CD4-positive, alpha-beta memory T cell (primary cell): ENCODE measurements around the gene FAM131B. TPM values are rescaled to one million over a fixed set of nuclear protein-coding genes. Genes with fewer than 3 reads are reported as not detected.
A peak's percentile ranks its signal among the peaks of the same experiment; 100 is the strongest.

Experiments
- CTCF ChIA-PET: fragments of 350-600 bp; sonication (Branson Sonifier 250); formaldehyde crosslinking; loops from one replicate; lab custom pipeline; 2021; ENCODE audit warnings: inconsistent platforms; ENCODE audit not compliant: partially characterized antibody; lab: Charles Lee
- POLR2A ChIA-PET: fragments of 350-600 bp; sonication (Branson Sonifier 250); formaldehyde crosslinking; loops from one replicate; lab custom pipeline; 2021; ENCODE audit not compliant: partially characterized antibody; lab: Charles Lee
- DNase-seq, 5 donors: peaks; one replicate each; pipeline versions ENCODE4 v3.0.0 to v3.0.0-alpha.2; 2020 to 2022; ENCODE audit warnings: mixed read lengths in 1 of 5
- H3K27ac ChIP-seq: one replicate; pipeline ENCODE4 v1.7.0; 2013; ENCODE audit warnings: low read depth, low read length
- H3K27me3 ChIP-seq: 2 replicates; pipeline ENCODE4 v1.7.0; 2013; ENCODE audit warnings: mild to moderate bottlenecking, low read length, moderate library complexity; ENCODE audit not compliant: insufficient read depth
- H3K36me3 ChIP-seq: 2 replicates; pipeline ENCODE4 v1.7.0; 2013; ENCODE audit warnings: mild to moderate bottlenecking, low read length, moderate library complexity; ENCODE audit not compliant: insufficient read depth
- H3K4me1 ChIP-seq: 2 replicates; pipeline ENCODE4 v1.7.0; 2013; ENCODE audit warnings: mild to moderate bottlenecking, low read length, moderate library complexity; ENCODE audit not compliant: insufficient read depth
- H3K4me3 ChIP-seq, 2 donors: one replicate each; pipeline ENCODE4 v1.7.0; 2013; ENCODE audit warnings: low read length in 2 of 2, mild to moderate bottlenecking in 1 of 2
- H3K9me3 ChIP-seq, 2 donors: one replicate each; pipeline ENCODE4 v1.7.0; 2013; ENCODE audit warnings: low read length in 2 of 2, control low read depth in 1 of 2; ENCODE audit not compliant: control insufficient read depth in 1 of 2
- H3K27ac Mint-ChIP-seq, 7 donors: one replicate each; pipeline ENCODE4 v1.8.0; 2020 to 2021; ENCODE audit warnings: mixed read lengths in 7 of 7, mild to moderate bottlenecking in 6 of 7, inconsistent platforms in 3 of 7, moderate library complexity in 3 of 7
- H3K27me3 Mint-ChIP-seq, 2 donors: one replicate each; pipeline ENCODE4 v1.8.0; 2020 to 2021; ENCODE audit warnings: mixed read lengths in 2 of 2
- H3K36me3 Mint-ChIP-seq, 2 donors: one replicate each; pipeline ENCODE4 v1.8.0; 2020 to 2021; ENCODE audit warnings: mixed read lengths in 2 of 2, inconsistent platforms in 1 of 2, mild to moderate bottlenecking in 1 of 2
- H3K4me1 Mint-ChIP-seq, 4 donors: one replicate each; pipeline ENCODE4 v1.8.0; 2020 to 2021; ENCODE audit warnings: mixed read lengths in 4 of 4, mild to moderate bottlenecking in 1 of 4
- H3K4me3 Mint-ChIP-seq, 8 donors: one replicate each; pipeline ENCODE4 v1.8.0; 2020 to 2021; ENCODE audit warnings: mixed read lengths in 8 of 8, mild to moderate bottlenecking in 7 of 8, moderate library complexity in 6 of 8, inconsistent platforms in 3 of 8
- H3K9me3 Mint-ChIP-seq, 8 donors: one replicate each; pipeline ENCODE4 v1.8.0; 2020 to 2021; ENCODE audit warnings: mixed read lengths in 8 of 8, mild to moderate bottlenecking in 5 of 8, inconsistent platforms in 3 of 8, moderate library complexity in 1 of 8
- intact Hi-C: fragments of 100-400 bp; cut with micrococcal nuclease; formaldehyde crosslinking; loops from one replicate; pipeline ENCODE4 v1.15.1; 2023
- polyA plus RNA-seq, 2 donors: library from polyadenylated mRNA; unstranded; fragments of 300-500 nt; fragmentation: Illumina TruSeq; gene quantifications; one replicate each; pipeline ENCODE4 v1.2.3, GENCODE V29; 2021
- total RNA-seq, 2 experiments: library from RNA; stranded (reverse); gene quantifications; one replicate each; pipeline ENCODE4 v1.2.3, GENCODE V29; 2021

FAM131B gene
- total and polyA plus RNA-seq, 4 experiments from 2014 or later: 0.61 to 0.97 TPM; not detected in 2

DNA sequence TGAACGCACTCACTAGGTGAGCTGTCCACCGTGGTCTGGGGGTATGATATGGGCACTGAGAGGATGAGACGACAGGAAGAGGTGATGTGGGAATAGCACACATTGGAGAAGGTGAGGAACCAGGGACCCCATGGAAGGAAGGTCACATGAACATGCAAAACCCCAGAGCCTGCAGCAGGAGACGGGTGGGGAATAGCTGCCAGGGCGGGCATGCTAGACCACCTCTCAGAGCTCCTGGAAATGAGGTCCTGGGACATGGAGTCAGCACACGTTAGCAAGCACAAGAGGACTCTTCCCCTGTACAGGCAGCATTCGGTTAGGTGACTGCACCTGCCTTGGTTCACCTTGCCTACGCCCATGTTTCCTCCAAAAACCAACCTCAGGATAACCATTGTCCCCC is 8.1 kb downstream of the FAM131B start:
- Histone ChIP-seq H3K4me1 (no peaks in the 10 kb centered on the region), H3K9me3 (no peaks in the 10 kb centered on the region), H3K4me3 (no peak overlapping the region), H3K27me3 (no peaks in the 10 kb centered on the region), H3K27ac (no peak overlapping the region), H3K36me3 (no peaks in the 10 kb centered on the region)
- Mint-ChIP-seq H3K9me3 (no peaks in the 10 kb centered on the region), H3K27me3 (no peaks in the 10 kb centered on the region), H3K36me3 (no peaks in the 10 kb centered on the region), H3K27ac (peak overlapping the region in 1 of 7 donors; percentile 38), H3K4me1 (peaks cover 0 to 1% (median 0%) of the 10 kb centered on the region in 4 donors), H3K4me3 (no peak overlapping the region)
- intact Hi-C loops: no loop called here
- DNase-seq: no peak
- ChIA-PET POLR2A (no interaction called here), CTCF (no interaction called here)

DNA sequence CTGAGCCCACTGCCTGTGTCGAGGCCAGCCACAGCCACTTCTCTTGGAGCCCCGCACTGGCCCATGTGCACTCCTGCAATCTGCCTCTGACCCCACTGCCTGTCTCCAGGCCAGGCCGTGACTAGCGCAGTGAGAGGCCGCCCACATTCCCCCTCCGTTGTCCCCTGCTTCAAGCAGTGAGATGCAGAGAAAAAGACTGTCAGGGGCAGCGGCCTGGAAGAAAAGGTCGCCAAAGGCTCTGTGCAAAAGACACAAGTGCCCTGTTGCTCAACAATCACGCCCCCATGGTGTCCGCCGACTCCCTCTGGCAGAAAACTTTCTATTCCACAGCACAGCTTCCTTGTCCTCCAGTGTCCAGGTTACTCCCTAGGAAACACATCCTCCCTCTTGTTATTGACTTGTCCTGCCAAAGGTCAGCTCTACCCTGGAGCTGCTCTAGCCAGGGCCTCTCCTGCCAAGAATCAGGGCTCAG is 9.9 kb downstream of the FAM131B start:
- Mint-ChIP-seq H3K27me3 (no peaks in the 10 kb centered on the region), H3K9me3 (no peaks in the 10 kb centered on the region)
- POLR2A ChIA-PET: no interaction called here

DNA sequence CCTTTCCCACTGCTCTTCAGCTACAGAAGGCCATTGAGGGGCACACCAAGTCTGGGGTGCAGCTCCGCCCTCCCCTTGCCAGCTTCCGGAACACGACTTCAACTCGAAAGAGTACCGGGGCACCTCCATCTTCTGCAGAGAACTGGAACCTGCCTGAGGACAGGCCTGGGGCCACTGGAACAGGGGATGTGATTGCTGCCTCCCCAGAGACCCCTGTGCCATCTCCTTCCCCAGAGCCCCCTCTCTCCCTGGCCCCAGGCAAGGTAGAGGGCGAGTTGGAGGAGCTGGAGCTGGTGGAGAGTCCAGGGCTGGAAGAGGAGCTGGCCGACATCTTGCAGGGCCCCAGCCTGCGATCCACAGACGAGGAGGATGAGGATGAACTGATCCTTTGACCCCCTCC is 10.9 kb downstream of the FAM131B start:
- intact Hi-C loops: no loop called here
- H3K27ac Mint-ChIP-seq: no peak overlapping the region

More for the DNA sequence above, 9.9 kb downstream of the FAM131B start:
- H3K4me3 Mint-ChIP-seq: no peak overlapping the region
- no peaks in the 10 kb centered on the region for H3K9me3 ChIP-seq
- no peak overlapping the region for H3K27ac ChIP-seq
- no peak overlapping the region for H3K4me3 ChIP-seq
- peaks cover 0 to 1% (median 0%) of the 10 kb centered on the region in 4 donors for H3K4me1 Mint-ChIP-seq
- intact Hi-C loops: no loop called here
- H3K36me3 Mint-ChIP-seq: no peaks in the 10 kb centered on the region
- DNase-seq: no peak
- H3K27ac Mint-ChIP-seq: peak overlapping the region in 1 of 7 donors; percentile 29
- CTCF ChIA-PET: no interaction called here
- H3K27me3 ChIP-seq: no peaks in the 10 kb centered on the region
- H3K36me3 ChIP-seq: no peaks in the 10 kb centered on the region
- H3K4me1 ChIP-seq: no peaks in the 10 kb centered on the region

GRCh38 chr7:143351060-143351459 is 11.5 kb downstream of the FAM131B start:
- no peak for DNase-seq
- no peak overlapping the region for H3K4me3 Mint-ChIP-seq
- intact Hi-C loops: no loop called here
- ChIA-PET POLR2A (no interaction called here), CTCF (interaction anchor here (1.8 kb wide), 1 partner anchor 110 kb away, joined by 5 read pairs; no protein-coding TSS in a partner anchor)
- no peak overlapping the region for H3K27ac ChIP-seq
- H3K36me3 Mint-ChIP-seq: no peaks in the 10 kb centered on the region
- no peaks in the 10 kb centered on the region for H3K36me3 ChIP-seq
- no peak overlapping the region for H3K4me3 ChIP-seq
- H3K4me1 ChIP-seq: no peaks in the 10 kb centered on the region
- H3K27ac Mint-ChIP-seq: no peak overlapping the region
- peaks cover 0 to 1% (median 0%) of the 10 kb centered on the region in 4 donors for H3K4me1 Mint-ChIP-seq
- no peaks in the 10 kb centered on the region for H3K27me3 Mint-ChIP-seq
- H3K27me3 ChIP-seq: no peaks in the 10 kb centered on the region
- H3K9me3 ChIP-seq: no peaks in the 10 kb centered on the region
- H3K9me3 Mint-ChIP-seq: no peaks in the 10 kb centered on the region

More for the DNA sequence above, 10.9 kb downstream of the FAM131B start:
- H3K4me3 Mint-ChIP-seq: no peak overlapping the region
- H3K9me3 ChIP-seq: no peaks in the 10 kb centered on the region
- H3K36me3 Mint-ChIP-seq: no peaks in the 10 kb centered on the region
- no peak for DNase-seq
- CTCF ChIA-PET: interaction anchor here (1.8 kb wide), 1 partner anchor 111 kb away, joined by 5 read pairs; no protein-coding TSS in a partner anchor
- no peak overlapping the region for H3K4me3 ChIP-seq
- no peak overlapping the region for H3K27ac ChIP-seq
- H3K9me3 Mint-ChIP-seq: no peaks in the 10 kb centered on the region
- H3K36me3 ChIP-seq: no peaks in the 10 kb centered on the region
- POLR2A ChIA-PET: no interaction called here
- H3K4me1 Mint-ChIP-seq: peaks cover 0 to 1% (median 0%) of the 10 kb centered on the region in 4 donors
- no peaks in the 10 kb centered on the region for H3K27me3 Mint-ChIP-seq
- no peaks in the 10 kb centered on the region for H3K4me1 ChIP-seq
- no peaks in the 10 kb centered on the region for H3K27me3 ChIP-seq

DNA sequence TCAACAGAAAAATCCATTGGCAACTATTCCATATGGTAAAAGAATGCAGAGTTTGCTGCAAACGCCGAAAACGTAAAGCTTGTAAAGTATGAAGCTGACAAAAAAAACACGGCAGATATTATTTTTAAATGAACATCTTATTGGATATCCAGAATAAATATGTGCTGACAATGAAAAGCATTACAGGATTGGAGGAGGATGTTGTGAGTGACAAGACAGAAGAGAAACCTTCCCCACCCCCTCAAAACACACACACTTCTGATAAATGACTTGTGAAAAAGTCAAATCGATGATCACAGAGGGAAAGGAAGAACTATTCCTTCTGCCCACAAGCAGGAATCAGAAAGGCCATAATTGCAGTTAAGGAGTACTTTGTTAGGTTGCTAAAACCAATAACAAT is 14.6 kb downstream of the FAM131B start:
- Mint-ChIP-seq H3K9me3 (no peaks in the 10 kb centered on the region), H3K4me1 (peaks cover 5 to 9% (median 7%) of the 10 kb centered on the region in 4 donors), H3K4me3 (no peak overlapping the region), H3K27ac (no peak overlapping the region), H3K27me3 (peaks cover 0 to 6% of the 10 kb centered on the region in 2 donors), H3K36me3 (no peaks in the 10 kb centered on the region)
- Histone ChIP-seq H3K27ac (no peak overlapping the region), H3K9me3 (no peaks in the 10 kb centered on the region), H3K27me3 (no peaks in the 10 kb centered on the region), H3K36me3 (no peaks in the 10 kb centered on the region), H3K4me1 (peaks cover 4% of the 10 kb centered on the region), H3K4me3 (no peak overlapping the region)
- no peak for DNase-seq
- ChIA-PET POLR2A (interaction anchor here (0.6 to 1.1 kb wide), 4 partner anchors 13 to 82 kb away, joined by 3 to 4 read pairs (median 3); no protein-coding TSS in a partner anchor), CTCF (interaction anchor here (0.8 to 2.6 kb wide), 9 partner anchors 12 to 108 kb away, joined by 3 to 10 read pairs (median 5); no protein-coding TSS in a partner anchor)
- intact Hi-C loops: no loop called here

DNA sequence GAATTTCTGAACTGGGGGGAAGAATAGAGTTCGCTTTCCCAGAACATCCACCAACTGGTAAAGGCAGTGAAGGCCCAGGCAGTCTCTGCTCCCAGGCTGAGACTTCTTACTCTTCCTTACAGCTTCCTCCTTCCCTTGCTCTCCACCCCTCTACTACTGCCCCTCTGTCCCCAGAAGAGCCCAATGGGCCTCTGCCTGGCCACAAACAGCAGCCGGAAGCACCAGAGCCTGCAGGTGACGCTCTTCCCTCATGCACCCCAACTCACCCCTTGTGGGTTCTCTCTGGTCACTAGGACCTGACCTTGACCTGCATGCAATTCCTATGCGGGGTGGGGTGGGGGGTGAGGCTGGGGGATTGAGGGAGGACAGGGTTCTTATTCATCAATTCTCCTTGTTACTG is 16.5 kb downstream of the FAM131B start:
- Mint-ChIP-seq H3K27me3 (peaks cover 0 to 6% of the 10 kb centered on the region in 2 donors), H3K4me1 (peaks cover 5 to 9% (median 7%) of the 10 kb centered on the region in 4 donors), H3K9me3 (no peaks in the 10 kb centered on the region), H3K36me3 (no peaks in the 10 kb centered on the region), H3K27ac (no peak overlapping the region), H3K4me3 (peak overlapping the region in 2 of 8 donors; percentile 74 to 87)
- Histone ChIP-seq H3K9me3 (no peaks in the 10 kb centered on the region), H3K36me3 (no peaks in the 10 kb centered on the region), H3K27me3 (no peaks in the 10 kb centered on the region), H3K4me3 (no peak overlapping the region), H3K4me1 (peaks cover 4% of the 10 kb centered on the region), H3K27ac (no peak overlapping the region)
- DNase-seq: no peak
- intact Hi-C loops: no loop called here
- CTCF ChIA-PET: interaction anchor here (0.6 to 3.1 kb wide), 33 partner anchors 10 to 106 kb away, joined by 3 to 38 read pairs (median 5); partner anchors contain the start of gene EPHA1
- POLR2A ChIA-PET: interaction anchor here (0.6 to 2.4 kb wide), 6 partner anchors 23 to 107 kb away, joined by 3 to 10 read pairs (median 5); partner anchors contain the start of gene GSTK1

DNA sequence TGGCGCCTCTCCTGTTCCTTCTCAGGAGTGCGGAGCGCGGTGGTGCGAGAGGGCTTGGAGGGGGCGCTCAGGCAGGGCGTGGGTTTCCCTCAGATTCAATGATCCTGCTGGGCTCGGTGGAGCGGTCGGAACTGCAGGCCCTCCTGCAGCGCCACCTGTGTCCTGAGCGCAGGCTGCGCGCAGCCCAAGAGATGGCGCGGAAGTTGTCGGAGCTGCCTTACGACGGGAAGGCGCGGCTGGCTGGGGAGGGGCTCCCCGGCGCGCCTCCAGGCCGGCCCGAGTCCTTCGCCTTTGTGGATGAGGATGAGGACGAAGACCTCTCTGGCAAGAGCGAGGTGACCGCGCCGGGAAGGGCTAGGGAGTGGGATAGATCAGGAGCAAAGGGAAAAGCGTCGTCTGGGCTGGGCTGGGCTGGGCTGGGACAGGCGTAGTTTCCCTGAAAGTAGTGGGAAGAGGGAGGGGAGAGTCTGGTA is 17.0 kb downstream of the FAM131B start:
- peak; percentile 52 to 64 (median 58) for DNase-seq
- H3K4me3 Mint-ChIP-seq: peak overlapping the region; percentile 74 to 87 (median 80)
- Histone ChIP-seq H3K4me1 (peaks cover 4% of the 10 kb centered on the region), H3K27ac (no peak overlapping the region), H3K36me3 (no peaks in the 10 kb centered on the region), H3K27me3 (no peaks in the 10 kb centered on the region), H3K9me3 (no peaks in the 10 kb centered on the region), H3K4me3 (no peak overlapping the region)
- intact Hi-C loops: loop anchor here (1.0 kb wide), 3 partner anchors 27 to 105 kb away; partner anchors contain the start of gene EPHA1
- peaks cover 0 to 6% of the 10 kb centered on the region in 2 donors for H3K27me3 Mint-ChIP-seq
- H3K4me1 Mint-ChIP-seq: peaks cover 5 to 9% (median 7%) of the 10 kb centered on the region in 4 donors
- no peaks in the 10 kb centered on the region for H3K36me3 Mint-ChIP-seq
- no peaks in the 10 kb centered on the region for H3K9me3 Mint-ChIP-seq
- CTCF ChIA-PET: interaction anchor here (0.6 to 3.1 kb wide), 39 partner anchors 9 to 116 kb away, joined by 3 to 38 read pairs (median 5); partner anchors contain the start of gene EPHA1
- peak overlapping the region in 4 of 7 donors; percentile 55 to 70 (median 68) for H3K27ac Mint-ChIP-seq
- POLR2A ChIA-PET: interaction anchor here (0.6 to 2.4 kb wide), 7 partner anchors 24 to 107 kb away, joined by 3 to 10 read pairs (median 5); partner anchors contain the start of gene GSTK1
